A549 (cell line): ENCODE data around the gene DIP2C. TPM values are rescaled to one million over a fixed set of nuclear protein-coding genes. Genes with fewer than 3 reads are reported as not detected.

Experiments used
- ATAC-seq, 2 experiments: fragments of 200-7000 bp in 1 of 2; fragments of >200 bp in 1 of 2; cut with Nextera tagmentation in 1 of 2; cut with Tn5 transposase in 1 of 2; 3 replicates each; pipeline versions ENCODE4 v1.8.0 to v1.9.1; 2018 to 2020; ENCODE audit warnings: mild to moderate bottlenecking in 1 of 2, moderate library complexity in 1 of 2
- CTCF ChIA-PET: fragments of 300-600 bp; sonication (Branson Sonifier 250); formaldehyde crosslinking; extraction: SDS; loops from one replicate; lab custom pipeline; 2021; ENCODE audit warnings: antibody characterized with exemption, inconsistent platforms; lab: Yijun Ruan, JAX
- POLR2A ChIA-PET: fragments of 350-600 bp; formaldehyde crosslinking; extraction: SDS; loops from one replicate; lab custom pipeline; 2021; ENCODE audit warnings: antibody characterized with exemption, inconsistent platforms; lab: Yijun Ruan, JAX
- DNase-seq, 2 experiments: peaks; one replicate each; pipeline versions ENCODE4 v3.0.0 to v3.0.0-alpha.2; 2011 to 2016; ENCODE audit warnings: low read depth in 1 of 2, low spot score in 1 of 2
- FAIRE-seq: peaks from 2 replicates; lab custom pipeline; 2011; peaks lifted over from hg19 to GRCh38; lab: Jason Lieb, UNC
- H3K27ac ChIP-seq, 2 experiments: fragments of >200 bp; sonication (Bioruptor Twin); formaldehyde crosslinking; 3 replicates each; pipeline ENCODE4 v1.5.1; 2016 to 2017
- H3K4me1 ChIP-seq: fragments of >200 bp; sonication (Bioruptor Twin); formaldehyde crosslinking; 3 replicates; pipeline ENCODE4 v1.6.1; 2016
- H3K4me2 ChIP-seq: fragments of >200 bp; sonication (Bioruptor Twin); formaldehyde crosslinking; 3 replicates; pipeline ENCODE4 v1.6.1; 2016
- H3K4me3 ChIP-seq: fragments of >200 bp; sonication (Bioruptor Twin); formaldehyde crosslinking; 3 replicates; pipeline ENCODE4 v1.5.1; 2016
- H3K9me3 ChIP-seq: fragments of >200 bp; sonication (Bioruptor Twin); formaldehyde crosslinking; 3 replicates; pipeline ENCODE4 v1.6.1; 2016
- CEBPB ChIP-seq, 2 experiments: fragments of >200 bp in 1 of 2; sonication (Bioruptor Twin) in 1 of 2; formaldehyde crosslinking in 1 of 2; IDR thresholded peaks; 2 replicates each; pipeline ENCODE4 v1.6.1; 2012 to 2016
- CHD2 ChIP-seq: fragments of 150-350 bp; IDR thresholded peaks from 2 replicates; pipeline ENCODE4 v1.6.1; 2014; ENCODE audit warnings: low read length; ENCODE audit not compliant: partially characterized antibody
- FOSB ChIP-seq: fragments of 250-450 bp; sonication (Bioruptor Pico); IDR thresholded peaks from 2 replicates; pipeline ENCODE4 v1.5.0; 2020; ENCODE audit warnings: mild to moderate bottlenecking, moderate library complexity
- HEYL ChIP-seq: fragments of 250-450 bp; sonication (Bioruptor Pico); IDR thresholded peaks from 2 replicates; pipeline ENCODE4 v1.8.0; 2021; ENCODE audit warnings: mild to moderate bottlenecking, moderate library complexity
- HMGXB4 ChIP-seq: fragments of 250-450 bp; sonication (Bioruptor Pico); IDR thresholded peaks from 2 replicates; pipeline ENCODE4 v1.5.0; 2021; ENCODE audit warnings: mild to moderate bottlenecking, moderate library complexity, borderline replicate concordance
- KDM5A ChIP-seq: fragments of 200-600 bp; sonication (generic); IDR thresholded peaks from 2 replicates; pipeline ENCODE4 v1.6.1; 2016; ENCODE audit warnings: antibody characterized with exemption, mild to moderate bottlenecking
- POLR2A ChIP-seq: IDR thresholded peaks from 2 replicates; pipeline ENCODE4 v1.6.1; 2012; ENCODE audit warnings: mild to moderate bottlenecking, low read length
- RAD21 ChIP-seq, 2 experiments: fragments of >200 bp in 1 of 2; sonication (Bioruptor Twin) in 1 of 2; formaldehyde crosslinking in 1 of 2; IDR thresholded peaks in 1 of 2; conservative IDR thresholded peaks in 1 of 2; 2 replicates in 1 of 2; 3 replicates in 1 of 2; pipeline ENCODE4 v1.6.1; 2012 to 2018; ENCODE audit warnings: inconsistent platforms in 1 of 2
- REST ChIP-seq: fragments of 200-600 bp; sonication (generic); IDR thresholded peaks from 2 replicates; pipeline ENCODE4 v1.6.1; 2016; ENCODE audit warnings: antibody characterized with exemption, mild to moderate bottlenecking, moderate library complexity
- WGBS: methylation state at CpG from one replicate; pipeline ENCODE4 v1.1.6; 2017; ENCODE audit errors: missing lambda C conversion rate; 5-methylcytosine and 5-hydroxymethylcytosine counted together
- polyA plus RNA-seq, 4 experiments: library from polyadenylated mRNA; depleted of rRNA in 3 of 4; stranded (reverse); fragments of >200 nt; fragmentation: RNase III in 1 of 4; extraction: RNeasy Plus Mini Kit Qiagen cat#74134 plus additional on column Dnase treatment in 1 of 4; gene quantifications; 2 replicates in 3 of 4; 3 replicates in 1 of 4; pipeline ENCODE4 v1.2.3, GENCODE V29; 2011 to 2017

DIP2C gene
- polyA plus RNA-seq, 2 of the 4 experiments (the other 2 are of a cell fraction), result 3.7 to 5.0 TPM

- CTCF ChIA-PET, result no interaction called here
Measured at GRCh38 chr10:656883-657282, 32.6 kb downstream of the DIP2C start.

GRCh38 chr10:655184-655583 is 34.3 kb downstream of the DIP2C start:
- POLR2A ChIA-PET, result no interaction called here
- no peak for ATAC-seq
- Histone ChIP-seq H3K9me3 (no peaks in the 10 kb centered on the region), H3K4me3 (no peak overlapping the region), H3K4me1 (peaks cover 6% of the 10 kb centered on the region; the same call in 2 of the 3 replicates), H3K4me2 (no peak overlapping the region), H3K27ac (no peak overlapping the region)
- no peak for FAIRE-seq
- TF ChIP-seq RAD21 (conservative IDR thresholded peaks at IDR 0.05 in 1 of 2, IDR thresholded peaks at IDR 0.05 in 1 of 2), result no peak
- 92% methylated on average over 8 of the region's 8 CpGs for WGBS
- DNase-seq, result no peak
- CTCF ChIA-PET, result no interaction called here

More at GRCh38 chr10:656883-657282, 32.6 kb downstream of the DIP2C start:
- no CpG with 5 or more reads among the region's 5 CpGs for WGBS
- DNase-seq, result no peak
- H3K4me1 ChIP-seq, result no peaks in the 10 kb centered on the region
- no peak for ATAC-seq
- H3K4me3 ChIP-seq, result no peak overlapping the region
- H3K9me3 ChIP-seq, result no peaks in the 10 kb centered on the region
- no peak overlapping the region for H3K4me2 ChIP-seq
- FAIRE-seq, result no peak
- POLR2A ChIA-PET, result no interaction called here
- H3K27ac ChIP-seq, result no peak overlapping the region
- no peak for TF ChIP-seq HEYL (CRISPR knock-in tag)
- TF ChIP-seq CEBPB (IDR thresholded peaks at IDR 0.05), result no peak

- ATAC-seq, result peak; percentile 30 to 54; a peak in 3 of 6 replicates
Measured at GRCh38 chr10:654647-654996, 34.8 kb downstream of the DIP2C start.

More at GRCh38 chr10:654647-654996, 34.8 kb downstream of the DIP2C start:
- POLR2A ChIA-PET, result no interaction called here
- TF ChIP-seq HMGXB4 (CRISPR knock-in tag) (no peak), CHD2 (no peak), KDM5A (no peak), FOSB (CRISPR knock-in tag) (no peak), REST (no peak), POLR2A (no peak)
- TF ChIP-seq, all 56 proteins: peak for 0
- CTCF ChIA-PET, result no interaction called here
- H3K4me3 ChIP-seq, result no peak overlapping the region
- DNase-seq, result no peak
- H3K27ac ChIP-seq, result no peak overlapping the region
- no peaks in the 10 kb centered on the region for H3K9me3 ChIP-seq
- WGBS, result 93% methylated on average over 6 of the region's 6 CpGs
- no peak for FAIRE-seq
- H3K4me2 ChIP-seq, result no peak overlapping the region
- peaks cover 12% of the 10 kb centered on the region; the same call in 2 of the 3 replicates for H3K4me1 ChIP-seq
